GM18907 (cell line): ENCODE measurements around the gene VMAC.

ENCODE experiments used
- ATAC-seq: cut with Tn5 transposase; IDR thresholded peaks from one replicate; pipeline ENCODE4 v1.9.1; 2021; ENCODE audit warnings: mild to moderate bottlenecking, moderate library complexity; ENCODE audit not compliant: unreplicated experiment

VMAC gene

DNA sequence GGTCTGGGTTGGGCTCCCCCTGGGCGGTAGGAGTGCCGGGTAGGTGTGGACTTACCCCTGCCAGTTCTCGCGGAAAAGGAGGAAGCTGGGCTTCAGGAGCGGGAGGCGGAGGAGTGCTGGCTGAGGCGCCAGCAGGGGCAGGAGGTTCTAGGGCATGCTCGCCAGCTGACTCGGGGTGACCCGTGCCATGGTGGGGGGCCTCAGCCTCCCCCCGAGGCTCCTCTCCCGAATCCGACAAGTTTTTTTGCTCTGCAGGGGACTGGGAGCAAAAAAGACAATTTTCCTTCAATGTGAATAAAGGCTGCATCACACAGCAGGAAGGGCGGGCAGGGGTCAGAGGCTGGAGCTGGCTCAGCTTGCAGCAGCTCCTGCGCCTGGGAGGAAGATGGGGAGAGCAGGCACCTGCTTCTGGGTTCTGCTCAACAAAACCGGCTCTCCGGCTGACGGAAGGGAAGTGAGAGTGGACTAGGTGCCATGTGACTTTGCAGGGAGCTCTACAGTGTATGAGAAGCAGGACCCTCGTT lies 46.7 kb downstream of the VMAC start:
- no peak for ATAC-seq

DNA sequence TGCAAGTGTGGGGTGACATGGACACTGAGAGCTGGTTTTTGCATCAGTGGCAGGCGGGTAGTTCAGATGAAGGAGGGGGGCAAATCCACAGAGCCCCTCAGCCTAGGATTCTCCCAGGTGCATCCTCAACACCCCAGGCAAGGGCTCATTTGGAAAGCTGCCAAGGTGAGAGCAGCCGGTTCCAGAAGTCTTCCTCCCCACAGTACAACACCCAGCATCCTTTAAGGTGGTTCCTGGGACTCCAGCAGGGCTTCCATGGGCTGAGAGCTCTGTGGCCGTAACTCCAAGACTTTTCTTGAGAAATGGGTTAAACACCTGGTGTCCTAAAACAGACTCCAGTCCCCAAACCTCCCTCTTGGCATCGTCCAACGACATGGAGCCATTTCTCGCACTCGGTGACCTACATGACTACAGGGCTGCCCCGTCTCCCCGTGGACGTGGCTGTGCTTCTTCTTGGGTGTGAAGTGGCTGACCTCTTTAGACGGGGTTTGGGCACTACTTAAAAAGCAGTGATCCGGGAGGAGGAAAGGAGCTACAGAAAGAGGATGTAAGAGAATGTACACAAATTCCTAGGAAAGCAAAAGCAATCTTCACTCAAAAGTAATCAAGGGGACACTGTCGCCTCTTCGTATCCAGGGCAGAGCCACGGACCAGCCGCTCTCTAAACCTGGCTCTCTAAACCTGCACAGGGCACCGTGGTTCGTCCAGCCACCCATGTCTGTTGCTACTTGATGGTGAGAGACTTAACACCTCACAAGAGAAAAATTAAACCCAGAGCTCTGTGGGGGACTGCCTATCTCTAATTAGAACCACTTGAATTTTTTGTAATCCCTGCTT lies 47.7 kb downstream of the VMAC start:
- ATAC-seq = no peak

DNA sequence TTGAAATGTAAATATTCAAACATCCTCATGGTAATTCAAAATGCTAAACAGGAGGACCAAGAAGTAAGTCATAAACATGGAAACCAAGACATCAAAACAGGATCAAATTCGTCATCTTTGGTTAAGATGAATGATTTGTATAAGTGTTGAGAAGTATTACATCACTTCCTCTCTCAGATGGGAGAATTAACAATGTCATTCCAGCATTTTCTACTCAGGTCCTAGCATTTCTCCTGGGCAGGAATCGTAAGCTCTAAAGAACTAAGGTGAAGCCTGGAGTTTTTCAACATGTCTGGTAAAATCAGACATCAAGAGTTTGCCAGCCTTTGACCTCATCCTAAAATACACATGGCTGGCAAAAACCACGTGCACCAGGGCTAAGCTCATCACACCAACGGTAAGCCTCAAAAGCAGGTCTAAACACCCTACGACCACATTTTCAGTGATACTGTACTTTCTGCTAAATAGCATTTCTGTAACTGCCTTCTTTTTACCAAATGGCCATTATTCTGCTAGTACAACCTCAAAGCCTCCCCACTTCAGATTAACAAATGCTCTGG lies 48.4 kb downstream of the VMAC start:
- ATAC-seq = no peak

DNA sequence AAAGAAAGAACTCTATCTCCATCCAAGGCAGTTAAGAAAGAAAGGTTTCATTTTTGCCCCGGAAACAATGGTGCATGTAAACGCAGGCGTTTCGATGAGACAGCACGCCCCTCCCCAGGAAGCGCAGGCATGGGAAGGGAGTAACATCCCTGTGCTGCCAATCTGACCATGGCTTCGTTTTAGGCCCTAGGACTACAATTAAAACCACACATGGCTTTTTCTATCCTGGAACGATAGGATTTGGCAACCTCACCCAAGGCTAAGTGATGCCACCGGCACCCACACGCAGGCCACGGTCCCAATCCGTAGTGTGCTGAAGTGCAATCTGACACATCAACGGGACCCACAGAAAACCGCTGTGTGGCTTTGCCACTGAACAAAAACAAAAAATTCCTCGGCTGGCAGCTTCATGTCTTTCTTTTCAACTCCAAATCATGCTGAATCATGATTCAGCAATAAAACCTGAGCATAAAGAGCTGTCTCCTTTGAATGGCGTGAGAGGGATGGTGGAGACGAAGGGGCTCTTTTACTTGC lies 49.1 kb downstream of the VMAC start:
- ATAC-seq = no peak

GRCh38 chr19:5954293-5954692 lies 49.6 kb downstream of the VMAC start:
- ATAC-seq = no peak

DNA sequence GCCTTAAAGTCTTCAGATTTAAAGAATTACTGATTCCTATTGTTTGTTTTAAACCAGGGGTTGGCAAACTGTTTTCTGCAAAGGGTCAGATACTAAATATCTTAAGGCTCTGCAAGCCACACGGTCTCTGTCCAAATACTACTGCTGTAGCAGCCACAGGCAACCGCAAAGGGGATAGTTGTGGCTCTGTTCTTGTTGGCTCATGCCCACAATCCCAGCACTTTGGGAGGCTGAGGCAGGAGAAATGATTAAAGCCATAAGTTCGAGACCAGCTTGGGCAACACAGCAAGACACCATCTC lies 50.9 kb downstream of the VMAC start:
- ATAC-seq = no peak

- no peak for ATAC-seq
Measured at GRCh38 chr19:5956323-5956722, 51.7 kb downstream of the VMAC start.

DNA sequence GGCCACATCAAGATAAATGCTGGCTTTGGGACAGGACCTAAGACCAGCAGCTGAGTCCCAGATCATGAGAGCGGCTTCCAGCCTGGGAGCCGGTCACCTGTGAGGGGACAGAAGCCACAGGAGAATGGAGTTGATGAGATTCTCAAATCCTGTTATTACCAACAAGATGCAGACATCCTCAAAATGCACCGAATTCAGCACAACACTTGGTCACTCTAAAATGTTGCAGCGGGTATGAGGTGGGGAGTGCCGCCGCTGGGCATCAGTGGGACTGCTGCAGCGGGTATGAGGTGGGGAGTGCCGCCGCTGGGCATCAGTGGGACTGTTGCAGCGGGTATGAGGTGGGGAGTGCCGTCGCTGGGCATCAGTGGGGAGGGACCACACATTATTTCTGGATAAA lies 52.1 kb downstream of the VMAC start:
- ATAC-seq = no peak

- ATAC-seq = no peak
Measured at GRCh38 chr19:5957170-5957569, 52.5 kb downstream of the VMAC start.

DNA sequence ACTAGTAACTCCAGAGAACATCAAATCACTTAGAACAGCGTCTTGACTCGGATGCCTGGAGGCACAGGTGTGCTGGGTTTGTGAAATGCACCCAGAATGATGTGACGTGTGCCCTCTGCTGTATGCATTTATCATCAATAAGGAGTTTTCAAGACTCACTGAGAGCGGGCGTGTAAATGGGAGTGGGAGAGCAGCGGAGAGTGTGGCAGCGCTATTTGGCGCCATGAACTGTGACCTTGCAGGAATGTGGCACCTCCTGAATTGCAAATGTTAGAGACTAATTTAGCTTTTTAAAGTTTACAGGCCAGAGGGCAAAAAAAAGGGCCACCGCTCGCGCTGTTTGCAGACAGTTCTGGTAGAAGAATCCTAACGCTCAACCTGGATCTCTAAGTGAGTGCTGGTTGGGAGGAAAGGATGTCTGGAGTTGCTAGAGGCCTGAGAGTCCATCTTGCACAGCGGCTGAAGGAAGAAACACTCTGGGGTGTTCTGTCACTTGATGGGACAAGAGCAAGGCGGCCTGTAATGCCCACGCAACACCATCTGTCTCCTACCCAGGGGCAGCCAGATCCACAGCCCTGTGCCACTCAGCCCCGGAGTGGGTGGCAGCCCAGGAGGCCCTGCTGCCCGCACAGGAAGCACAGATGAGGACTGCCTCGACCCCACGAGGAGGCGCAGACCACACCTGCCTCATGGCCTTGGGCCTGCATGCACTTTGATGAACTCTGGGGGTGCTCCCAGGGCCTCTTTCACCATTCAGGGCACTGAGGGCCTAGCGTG lies 53.6 kb downstream of the VMAC start:
- no peak for ATAC-seq

DNA sequence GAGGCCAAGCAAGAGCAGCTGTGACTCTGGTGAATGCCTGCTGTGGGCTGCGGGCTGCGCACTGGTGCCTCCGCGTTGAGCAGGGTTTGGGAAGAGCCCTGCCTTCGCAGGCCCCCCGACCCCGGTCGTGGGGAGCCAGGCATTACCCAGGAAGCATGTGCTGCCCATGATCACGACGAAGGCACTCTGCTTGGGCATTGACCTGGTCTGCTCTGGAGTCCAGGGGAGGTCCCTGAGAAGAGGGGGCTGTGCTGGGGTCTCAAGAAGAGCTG lies 54.1 kb downstream of the VMAC start:
- no peak for ATAC-seq

DNA sequence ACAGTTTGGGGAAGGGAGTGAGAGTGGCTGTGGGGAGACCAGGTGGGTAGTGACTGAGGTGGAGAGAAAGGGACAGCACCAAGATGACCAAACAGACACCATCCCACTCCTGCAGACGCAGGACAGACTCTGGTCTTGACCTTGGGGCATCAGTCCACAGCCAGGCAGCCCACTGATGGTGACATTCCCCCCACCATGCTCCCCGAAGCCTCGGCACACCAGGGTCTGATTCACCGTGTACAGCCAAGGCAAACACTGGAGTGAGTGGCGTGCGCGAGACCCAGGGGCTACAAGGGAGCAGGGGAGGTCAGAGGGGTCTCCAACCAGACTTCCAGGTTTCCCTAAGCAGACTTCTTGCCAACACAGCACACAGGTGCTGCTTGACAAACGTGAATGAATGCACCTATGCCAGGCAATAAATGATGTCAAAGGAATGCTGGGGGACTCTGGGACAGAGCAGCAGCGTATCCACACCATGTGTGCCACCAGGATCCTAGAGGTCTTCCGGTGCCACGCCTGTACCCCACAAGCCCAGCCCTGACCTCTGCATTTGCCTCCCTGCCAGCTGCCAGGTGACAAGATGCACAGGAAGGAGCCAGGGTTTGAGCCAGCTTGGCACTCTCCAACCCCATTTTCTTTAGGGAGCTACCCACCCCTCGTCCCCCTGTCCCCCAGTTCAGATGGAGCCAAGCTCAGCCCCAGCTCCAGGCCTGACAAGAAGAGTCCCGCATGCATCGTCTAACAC lies 54.8 kb downstream of the VMAC start:
- ATAC-seq = no peak
